Measurements from ENCODE around the gene RHOD.

DNA sequence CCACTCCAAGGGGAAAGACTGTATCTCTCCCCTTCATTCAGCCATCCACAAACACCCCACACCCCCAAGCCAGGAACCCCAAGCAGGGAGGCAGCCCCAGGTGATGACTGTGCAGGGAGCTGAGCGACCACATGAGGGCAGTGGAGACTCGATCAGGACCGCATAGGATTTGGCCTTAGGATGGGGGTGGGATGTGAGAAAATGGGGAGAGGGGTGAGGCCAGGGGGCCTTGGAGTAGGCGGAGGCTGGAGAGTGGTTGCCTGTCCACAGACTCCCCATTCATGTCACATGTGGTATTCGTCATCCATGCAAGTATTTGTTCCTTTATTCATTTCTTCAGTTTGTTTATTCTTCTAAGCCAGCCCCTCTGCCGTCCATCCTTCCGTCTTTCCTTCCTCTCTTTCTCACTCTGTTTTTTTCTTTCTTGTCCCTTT is 2.7 kb upstream of the RHOD start:
- TF ChIP-seq, protein P1, sequence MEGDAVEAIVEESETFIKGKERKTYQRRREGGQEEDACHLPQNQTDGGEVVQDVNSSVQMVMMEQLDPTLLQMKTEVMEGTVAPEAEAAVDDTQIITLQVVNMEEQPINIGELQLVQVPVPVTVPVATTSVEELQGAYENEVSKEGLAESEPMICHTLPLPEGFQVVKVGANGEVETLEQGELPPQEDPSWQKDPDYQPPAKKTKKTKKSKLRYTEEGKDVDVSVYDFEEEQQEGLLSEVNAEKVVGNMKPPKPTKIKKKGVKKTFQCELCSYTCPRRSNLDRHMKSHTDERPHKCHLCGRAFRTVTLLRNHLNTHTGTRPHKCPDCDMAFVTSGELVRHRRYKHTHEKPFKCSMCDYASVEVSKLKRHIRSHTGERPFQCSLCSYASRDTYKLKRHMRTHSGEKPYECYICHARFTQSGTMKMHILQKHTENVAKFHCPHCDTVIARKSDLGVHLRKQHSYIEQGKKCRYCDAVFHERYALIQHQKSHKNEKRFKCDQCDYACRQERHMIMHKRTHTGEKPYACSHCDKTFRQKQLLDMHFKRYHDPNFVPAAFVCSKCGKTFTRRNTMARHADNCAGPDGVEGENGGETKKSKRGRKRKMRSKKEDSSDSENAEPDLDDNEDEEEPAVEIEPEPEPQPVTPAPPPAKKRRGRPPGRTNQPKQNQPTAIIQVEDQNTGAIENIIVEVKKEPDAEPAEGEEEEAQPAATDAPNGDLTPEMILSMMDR (optimal IDR thresholded peaks at IDR 0.05 in 1 of 3, IDR thresholded peaks at IDR 0.05 in 1 of 3, conservative IDR thresholded peaks at IDR 0.05 in 1 of 3; ENCODE audit: extremely low read depth in 1 of 3, insufficient read depth in 2 of 3, low read length in 3 of 3), result peak; percentile 93 to 96 (median 95)
- TF ChIP-seq EZH2 (IDR thresholded peaks at IDR 0.05; ENCODE audit: low read length), result no peak

All from keratinocyte (primary cell).